ENCODE measurements around the gene HOXD3.

HOXD3 gene

GRCh38 chr2:176151442-176152287, 5.4 kb upstream of the HOXD3 start, which contains the start of gene HOXD4:
TSS of gene HOXD4 (plus strand) at chr2:176151550. CDS start at chr2:176151634, 84 bp downstream.
- TF ChIP-seq SIN3A (IDR thresholded peaks at IDR 0.05; ENCODE audit: borderline replicate concordance, insufficient read depth, low read length) (no peak), TAF1 (IDR thresholded peaks at IDR 0.05; ENCODE audit: borderline replicate concordance, insufficient read depth, low read length) (no peak), POLR2AphosphoS5 (IDR thresholded peaks at IDR 0.05; ENCODE audit: low read depth, low read length) (no peak), FOXP2 (optimal IDR thresholded peaks at IDR 0.05; ENCODE audit: borderline replicate concordance, extremely low read depth, extremely low read length, insufficient read depth) (no peak)
- TF ChIP-seq, protein P1, sequence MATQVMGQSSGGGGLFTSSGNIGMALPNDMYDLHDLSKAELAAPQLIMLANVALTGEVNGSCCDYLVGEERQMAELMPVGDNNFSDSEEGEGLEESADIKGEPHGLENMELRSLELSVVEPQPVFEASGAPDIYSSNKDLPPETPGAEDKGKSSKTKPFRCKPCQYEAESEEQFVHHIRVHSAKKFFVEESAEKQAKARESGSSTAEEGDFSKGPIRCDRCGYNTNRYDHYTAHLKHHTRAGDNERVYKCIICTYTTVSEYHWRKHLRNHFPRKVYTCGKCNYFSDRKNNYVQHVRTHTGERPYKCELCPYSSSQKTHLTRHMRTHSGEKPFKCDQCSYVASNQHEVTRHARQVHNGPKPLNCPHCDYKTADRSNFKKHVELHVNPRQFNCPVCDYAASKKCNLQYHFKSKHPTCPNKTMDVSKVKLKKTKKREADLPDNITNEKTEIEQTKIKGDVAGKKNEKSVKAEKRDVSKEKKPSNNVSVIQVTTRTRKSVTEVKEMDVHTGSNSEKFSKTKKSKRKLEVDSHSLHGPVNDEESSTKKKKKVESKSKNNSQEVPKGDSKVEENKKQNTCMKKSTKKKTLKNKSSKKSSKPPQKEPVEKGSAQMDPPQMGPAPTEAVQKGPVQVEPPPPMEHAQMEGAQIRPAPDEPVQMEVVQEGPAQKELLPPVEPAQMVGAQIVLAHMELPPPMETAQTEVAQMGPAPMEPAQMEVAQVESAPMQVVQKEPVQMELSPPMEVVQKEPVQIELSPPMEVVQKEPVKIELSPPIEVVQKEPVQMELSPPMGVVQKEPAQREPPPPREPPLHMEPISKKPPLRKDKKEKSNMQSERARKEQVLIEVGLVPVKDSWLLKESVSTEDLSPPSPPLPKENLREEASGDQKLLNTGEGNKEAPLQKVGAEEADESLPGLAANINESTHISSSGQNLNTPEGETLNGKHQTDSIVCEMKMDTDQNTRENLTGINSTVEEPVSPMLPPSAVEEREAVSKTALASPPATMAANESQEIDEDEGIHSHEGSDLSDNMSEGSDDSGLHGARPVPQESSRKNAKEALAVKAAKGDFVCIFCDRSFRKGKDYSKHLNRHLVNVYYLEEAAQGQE (IDR thresholded peaks at IDR 0.05; ENCODE audit: insufficient read depth in 1 of 2, low read depth in 2 of 2, low read length in 2 of 2) = no peak

- no peak for TF ChIP-seq FOXP2 (optimal IDR thresholded peaks at IDR 0.05; ENCODE audit: borderline replicate concordance, extremely low read depth, extremely low read length, insufficient read depth)
- no peak for TF ChIP-seq TAF1 (IDR thresholded peaks at IDR 0.05; ENCODE audit: borderline replicate concordance, insufficient read depth, low read length)
- no peak for TF ChIP-seq POLR2AphosphoS5 (IDR thresholded peaks at IDR 0.05; ENCODE audit: low read depth, low read length)
- TF ChIP-seq, protein P1 (IDR thresholded peaks at IDR 0.05; ENCODE audit: insufficient read depth in 1 of 2, low read depth in 2 of 2, low read length in 2 of 2) = no peak
Measured at GRCh38 chr2:176152350-176153181, 4.5 kb upstream of the HOXD3 start.

DNA sequence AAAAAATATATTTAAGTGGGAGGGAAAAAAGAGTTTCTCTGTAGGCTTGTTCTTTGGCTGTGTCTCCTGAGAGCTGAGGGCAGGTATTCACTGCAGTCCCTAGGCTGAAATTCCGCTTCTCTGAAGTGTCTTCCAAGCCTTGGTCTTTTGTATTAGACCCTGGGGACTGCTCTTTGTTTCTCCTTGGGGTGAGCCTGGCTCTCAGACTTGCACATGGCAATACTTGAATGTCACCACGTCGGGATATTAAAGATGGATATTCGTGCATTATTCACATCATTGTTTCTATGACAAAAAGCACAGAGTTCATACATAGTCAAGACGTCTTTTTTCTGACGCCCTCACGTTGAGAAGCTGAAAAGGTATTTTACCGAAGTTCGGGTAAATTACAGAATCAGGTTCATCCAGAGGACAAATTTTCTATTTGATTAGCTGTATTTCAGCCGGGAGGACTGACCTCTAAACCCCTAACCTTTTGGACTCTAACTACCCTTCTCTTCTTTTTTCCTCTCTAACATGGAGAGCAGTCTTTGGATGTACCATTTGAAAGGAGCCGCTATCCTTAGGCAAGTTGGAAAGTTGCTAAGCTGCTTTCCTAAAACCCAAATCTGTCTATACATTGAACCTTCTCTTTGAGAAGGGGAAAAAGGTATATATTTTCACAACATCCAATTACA, 2.4 kb upstream of the HOXD3 start:
- TF ChIP-seq TAF1 (IDR thresholded peaks at IDR 0.05; ENCODE audit: borderline replicate concordance, insufficient read depth, low read length) (no peak), SIN3A (IDR thresholded peaks at IDR 0.05; ENCODE audit: borderline replicate concordance, insufficient read depth, low read length) (no peak), FOXP2 (optimal IDR thresholded peaks at IDR 0.05; ENCODE audit: borderline replicate concordance, extremely low read depth, extremely low read length, insufficient read depth) (no peak), POLR2AphosphoS5 (IDR thresholded peaks at IDR 0.05; ENCODE audit: low read depth, low read length) (no peak)
- TF ChIP-seq, protein P1 (IDR thresholded peaks at IDR 0.05; ENCODE audit: insufficient read depth in 1 of 2, low read depth in 2 of 2, low read length in 2 of 2) = no peak

- TF ChIP-seq SIN3A (IDR thresholded peaks at IDR 0.05; ENCODE audit: borderline replicate concordance, insufficient read depth, low read length) (no peak), TAF1 (IDR thresholded peaks at IDR 0.05; ENCODE audit: borderline replicate concordance, insufficient read depth, low read length) (no peak), FOXP2 (optimal IDR thresholded peaks at IDR 0.05; ENCODE audit: borderline replicate concordance, extremely low read depth, extremely low read length, insufficient read depth) (no peak), POLR2AphosphoS5 (IDR thresholded peaks at IDR 0.05; ENCODE audit: low read depth, low read length) (no peak)
- TF ChIP-seq, protein P1 (IDR thresholded peaks at IDR 0.05; ENCODE audit: insufficient read depth in 1 of 2, low read depth in 2 of 2, low read length in 2 of 2) = no peak
Measured at GRCh38 chr2:176155356-176156044, 1.6 kb upstream of the HOXD3 start.

All from PFSK-1 (cell line).